K562 (cell line): Measurements from ENCODE around the gene VPS37D. TPM values are rescaled to one million over a fixed set of nuclear protein-coding genes. Genes with fewer than 3 reads are reported as not detected.

Experiments
- CTCF ChIP-seq, 3 experiments: IDR thresholded peaks in 2 of 3; conservative IDR thresholded peaks in 1 of 3; 2 replicates each; pipeline ENCODE4 v1.5.1; 2011 to 2012; ENCODE audit warnings: low read length in 3 of 3, mild to moderate bottlenecking in 3 of 3, control low read depth in 2 of 3, improper control_type of control experiment in 1 of 3, inconsistent platforms in 1 of 3, low read depth in 1 of 3, mixed read lengths in 1 of 3, moderate library complexity in 1 of 3; ENCODE audit not compliant: insufficient read depth in 2 of 3
- DDX20 ChIP-seq: fragments of 450-650 bp; IDR thresholded peaks from 2 replicates; pipeline ENCODE4 v1.6.1; 2016; ENCODE audit warnings: missing genetic modification characterization, low read depth, mild to moderate bottlenecking, missing compliant biosample characterization, moderate library complexity
- GTF3C2 ChIP-seq: IDR thresholded peaks from 3 replicates; pipeline ENCODE4 v1.6.1; 2011; ENCODE audit warnings: borderline replicate concordance, mild to moderate bottlenecking, moderate library complexity; ENCODE audit not compliant: insufficient read length; ENCODE audit errors: extremely low read depth
- KLF13 ChIP-seq: fragments of 450-650 bp; IDR thresholded peaks from 2 replicates; pipeline ENCODE4 v1.6.1; 2016; ENCODE audit warnings: missing genetic modification characterization, low read depth, mild to moderate bottlenecking, missing compliant biosample characterization, moderate library complexity, borderline replicate concordance
- MAZ ChIP-seq, 2 experiments: fragments of 450-650 bp in 1 of 2; sonication (generic) in 1 of 2; formaldehyde crosslinking; IDR thresholded peaks in 1 of 2; conservative IDR thresholded peaks in 1 of 2; 2 replicates each; pipeline versions ENCODE4 v1.4.0 to v1.5.0; 2020; ENCODE audit warnings: mild to moderate bottlenecking in 1 of 2, missing genetic modification reagents in 1 of 2
- NCOA2 ChIP-seq, 2 experiments: fragments of 450-650 bp; IDR thresholded peaks; 2 replicates each; pipeline ENCODE4 v1.6.1; 2018; ENCODE audit warnings: mild to moderate bottlenecking in 2 of 2, moderate library complexity in 1 of 2; ENCODE audit not compliant: partially characterized antibody in 2 of 2
- NR2F6 ChIP-seq: fragments of 450-650 bp; formaldehyde crosslinking; IDR thresholded peaks from 2 replicates; pipeline ENCODE4 v1.4.0; 2020; ENCODE audit warnings: mild to moderate bottlenecking
- PHTF2 ChIP-seq: fragments of 250-450 bp; sonication (Bioruptor Pico); IDR thresholded peaks from 2 replicates; pipeline ENCODE4 v1.5.0; 2021; ENCODE audit warnings: mild to moderate bottlenecking
- POLR2A ChIP-seq: fragments of 450-650 bp; conservative IDR thresholded peaks from 2 replicates; pipeline ENCODE4 v1.6.1; 2016
- POLR3A ChIP-seq: IDR thresholded peaks from 2 replicates; pipeline ENCODE4 v1.6.1; 2011; ENCODE audit warnings: borderline replicate concordance, mild to moderate bottlenecking, moderate library complexity; ENCODE audit not compliant: insufficient read length, insufficient read depth; ENCODE audit errors: extremely low read depth
- RB1 ChIP-seq: fragments of 450-650 bp; IDR thresholded peaks from 2 replicates; pipeline ENCODE4 v1.6.1; 2017; ENCODE audit warnings: low read depth, mild to moderate bottlenecking
- RFX1 ChIP-seq: fragments of 450-650 bp; IDR thresholded peaks from 2 replicates; pipeline ENCODE4 v1.6.1; 2016; ENCODE audit warnings: mild to moderate bottlenecking, moderate library complexity
- SMAD1 ChIP-seq: fragments of 150-350 bp; IDR thresholded peaks from 2 replicates; pipeline ENCODE4 v1.6.1; 2014; ENCODE audit warnings: low read length, low read depth; ENCODE audit not compliant: partially characterized antibody
- SMARCC2 ChIP-seq: fragments of 450-650 bp; IDR thresholded peaks from 2 replicates; pipeline ENCODE4 v1.6.1; 2017; ENCODE audit warnings: antibody characterized with exemption, moderate library complexity, mild to moderate bottlenecking, low read depth
- TARDBP ChIP-seq: fragments of 450-650 bp; IDR thresholded peaks from 2 replicates; pipeline ENCODE4 v1.6.1; 2016
- TCFL5 ChIP-seq: fragments of 250-450 bp; sonication (Bioruptor Pico); conservative IDR thresholded peaks from 2 replicates; pipeline ENCODE4 v1.6.1; 2021; ENCODE audit warnings: mild to moderate bottlenecking, moderate library complexity, matching md5 sums
- ZNF224 ChIP-seq: sonication (generic); formaldehyde crosslinking; IDR thresholded peaks from 2 replicates; pipeline ENCODE4 v1.8.0; 2022; ENCODE audit warnings: mild to moderate bottlenecking, missing genetic modification reagents
- ZNF253 ChIP-seq: fragments of 250-450 bp; sonication (Bioruptor Pico); conservative IDR thresholded peaks from 2 replicates; pipeline ENCODE4 v1.6.1; 2021; ENCODE audit warnings: mild to moderate bottlenecking
- ZNF347 ChIP-seq: fragments of 450-650 bp; formaldehyde crosslinking; IDR thresholded peaks from 2 replicates; pipeline ENCODE4 v1.4.0; 2020; ENCODE audit warnings: low read depth, mild to moderate bottlenecking, moderate library complexity
- ZNF408 ChIP-seq: fragments of 250-450 bp; sonication (Bioruptor Pico); IDR thresholded peaks from 2 replicates; pipeline ENCODE4 v1.4.0; 2020; ENCODE audit warnings: low read depth, mild to moderate bottlenecking, moderate library complexity
- ZNF41 ChIP-seq: fragments of 250-450 bp; sonication (Bioruptor Pico); conservative IDR thresholded peaks from 2 replicates; pipeline ENCODE4 v1.4.0; 2020; ENCODE audit warnings: mild to moderate bottlenecking
- polyA plus RNA-seq, 8 experiments: library from polyadenylated mRNA; depleted of rRNA in 4 of 8; stranded (reverse) in 5 of 8; unstranded in 3 of 8; fragments of >200 nt; fragmentation: Nextera tagmentation in 2 of 8; fragmentation: Illumina TruSeq in 1 of 8; extraction: Ambion mirVana in 2 of 8; extraction: Trizol in 1 of 8; gene quantifications; 2 replicates each; pipeline versions ENCODE4 v1.2.1 to v1.2.3, GENCODE V29; 2011 to 2014; ENCODE audit warnings: inconsistent platforms in 1 of 8, missing spikeins in 1 of 8
- total RNA-seq, 7 experiments: library from RNA; depleted of rRNA in 6 of 7; stranded (reverse); fragments of >200 nt in 6 of 7; fragmentation: Illumina TruSeq in 2 of 7; extraction: Trizol in 2 of 7; gene quantifications; 2 replicates each; pipeline versions ENCODE4 v1.2.1 to v1.2.3, GENCODE V29; 2011 to 2021; ENCODE audit warnings: low replicate concordance in 1 of 7
- TF ChIP-seq, protein P1 (sequence below): sonication (generic); formaldehyde crosslinking; IDR thresholded peaks from 2 replicates; pipeline ENCODE4 v1.8.0; 2022; ENCODE audit warnings: mild to moderate bottlenecking, missing genetic modification reagents

The VPS37D gene
- total and polyA plus RNA-seq, 9 of the 15 experiments (the other 6 are each of a cell fraction or from before 2014, with no cell fraction given): 0.25 to 2.3 (median 1.0) TPM; not detected in 3

GRCh38 chr7:73683056-73683787, 15.6 kb downstream of the VPS37D start, which contains the start of the genes BUD23 and DNAJC30 (continued):
- TF ChIP-seq ZNF408 (CRISPR knock-in tag) (no peak), POLR2A (peak; percentile 97), KLF13 (no peak), PHTF2 (CRISPR knock-in tag) (no peak), RFX1 (no peak; the same call in 1 of the 2 replicates), MAZ (CRISPR knock-in tag; conservative IDR thresholded peaks at IDR 0.05 in 1 of 2, IDR thresholded peaks at IDR 0.05 in 1 of 2) (peak; percentile 47 to 56; a peak in 1 of 4 replicates), SMAD1 (peak; percentile 13), ZNF41 (no peak), TCFL5 (CRISPR knock-in tag) (no peak), ZNF253 (CRISPR knock-in tag) (no peak), NCOA2 (IDR thresholded peaks at IDR 0.05; ENCODE audit: partially characterized antibody in 2 of 2) (no peak), CTCF (IDR thresholded peaks at IDR 0.05 in 2 of 3, conservative IDR thresholded peaks at IDR 0.05 in 1 of 3; ENCODE audit: insufficient read depth in 2 of 3, low read depth in 1 of 3, low read length in 3 of 3) (no peak; a peak in 1 of 6 replicates), RB1 (peak; percentile 51; the same call in 1 of the 2 replicates), ZNF224 (CRISPR knock-in tag) (no peak), DDX20 (tag) (no peak), ZNF347 (CRISPR knock-in tag) (no peak), GTF3C2 (no peak), SMARCC2 (no peak), POLR3A (no peak), NR2F6 (CRISPR knock-in tag) (no peak), TARDBP (no peak)
- TF ChIP-seq, protein P1, sequence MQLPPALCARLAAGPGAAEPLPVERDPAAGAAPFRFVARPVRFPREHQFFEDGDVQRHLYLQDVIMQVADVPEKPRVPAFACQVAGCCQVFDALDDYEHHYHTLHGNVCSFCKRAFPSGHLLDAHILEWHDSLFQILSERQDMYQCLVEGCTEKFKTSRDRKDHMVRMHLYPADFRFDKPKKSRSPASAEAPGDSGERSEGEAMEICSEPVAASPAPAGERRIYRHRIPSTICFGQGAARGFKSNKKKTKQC: 0 out of 2 replicates have a peak, but pooled peaks have one; percentile 49
